Measurements from ENCODE around the gene CTTN. TPM values are rescaled to one million over a fixed set of nuclear protein-coding genes. Genes with fewer than 3 reads are reported as not detected.
A peak's percentile ranks its signal among the peaks of the same experiment; 100 is the strongest.

CTTN gene
- total RNA-seq, 4 donors from 2014 or later = 261 to 536 (median 402) TPM

DNA sequence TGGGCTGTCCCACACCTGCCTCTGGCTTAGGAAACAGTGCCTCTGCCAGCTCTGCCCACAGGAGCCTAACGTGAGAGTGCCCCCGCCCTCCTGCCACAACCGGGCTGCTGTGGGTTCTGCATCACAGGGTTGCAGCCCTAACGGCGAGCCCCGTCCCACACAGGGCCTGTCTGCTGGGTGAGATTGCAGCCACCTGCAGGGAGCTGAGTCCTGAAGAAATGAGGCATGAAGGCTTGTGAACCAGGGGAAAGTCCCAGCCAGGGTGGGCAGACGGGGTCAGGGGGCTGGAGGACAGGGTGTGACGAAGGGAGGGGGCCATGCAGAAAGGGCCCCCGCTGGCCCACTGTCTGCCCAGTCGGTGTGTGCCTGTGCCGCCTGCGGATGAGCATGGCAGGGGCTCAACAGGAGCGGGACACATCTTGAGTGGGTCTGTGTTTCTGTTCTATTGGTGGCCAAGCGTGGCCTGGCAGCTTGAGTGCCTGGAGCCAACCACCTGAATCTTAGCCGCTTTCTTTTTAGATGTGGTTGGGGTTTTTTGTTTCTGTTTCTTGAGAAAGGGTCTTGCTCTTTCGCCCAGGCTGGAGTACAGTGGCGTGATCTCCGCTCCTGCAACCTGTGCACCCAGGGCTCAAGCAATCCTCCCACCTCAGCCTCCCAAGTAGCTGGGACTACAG is 38.9 kb downstream of the CTTN start:
- Histone ChIP-seq H3K36me3 (peaks cover 0 to 47% (median 0%) of the 10 kb centered on the region in 3 donors), H3K27me3 (no peaks in the 10 kb centered on the region), H3K4me3 (no peak overlapping the region), H3K27ac (no peak overlapping the region), H3K9me3 (no peaks in the 10 kb centered on the region), H3K4me1 (no peaks in the 10 kb centered on the region)
- TF ChIP-seq POLR2A (IDR thresholded peaks at IDR 0.05) = no peak
- TF ChIP-seq, protein P1, sequence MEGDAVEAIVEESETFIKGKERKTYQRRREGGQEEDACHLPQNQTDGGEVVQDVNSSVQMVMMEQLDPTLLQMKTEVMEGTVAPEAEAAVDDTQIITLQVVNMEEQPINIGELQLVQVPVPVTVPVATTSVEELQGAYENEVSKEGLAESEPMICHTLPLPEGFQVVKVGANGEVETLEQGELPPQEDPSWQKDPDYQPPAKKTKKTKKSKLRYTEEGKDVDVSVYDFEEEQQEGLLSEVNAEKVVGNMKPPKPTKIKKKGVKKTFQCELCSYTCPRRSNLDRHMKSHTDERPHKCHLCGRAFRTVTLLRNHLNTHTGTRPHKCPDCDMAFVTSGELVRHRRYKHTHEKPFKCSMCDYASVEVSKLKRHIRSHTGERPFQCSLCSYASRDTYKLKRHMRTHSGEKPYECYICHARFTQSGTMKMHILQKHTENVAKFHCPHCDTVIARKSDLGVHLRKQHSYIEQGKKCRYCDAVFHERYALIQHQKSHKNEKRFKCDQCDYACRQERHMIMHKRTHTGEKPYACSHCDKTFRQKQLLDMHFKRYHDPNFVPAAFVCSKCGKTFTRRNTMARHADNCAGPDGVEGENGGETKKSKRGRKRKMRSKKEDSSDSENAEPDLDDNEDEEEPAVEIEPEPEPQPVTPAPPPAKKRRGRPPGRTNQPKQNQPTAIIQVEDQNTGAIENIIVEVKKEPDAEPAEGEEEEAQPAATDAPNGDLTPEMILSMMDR (IDR thresholded peaks at IDR 0.05) = no peak
- DNase-seq = no peak

- Histone ChIP-seq H3K27ac (no peak overlapping the region), H3K36me3 (peaks cover 0 to 21% (median 0%) of the 10 kb centered on the region in 3 donors), H3K4me3 (no peak overlapping the region), H3K4me1 (no peaks in the 10 kb centered on the region), H3K27me3 (no peaks in the 10 kb centered on the region), H3K9me3 (no peaks in the 10 kb centered on the region)
- DNase-seq = no peak
- TF ChIP-seq, protein P1 (IDR thresholded peaks at IDR 0.05) = peak in 2 of 6 experiments; percentile 23 to 24
- TF ChIP-seq POLR2A (IDR thresholded peaks at IDR 0.05) = no peak
These were observed 41.9 kb downstream of the CTTN start for GRCh38 chr11:70440206-70440605.

- no peaks in the 10 kb centered on the region for H3K36me3 ChIP-seq
- peaks cover 0 to 8% (median under 1%) of the 10 kb centered on the region in 4 donors for H3K9me3 ChIP-seq
- TF ChIP-seq, protein P1 (IDR thresholded peaks at IDR 0.05) = no peak
- no peak for TF ChIP-seq POLR2A (IDR thresholded peaks at IDR 0.05)
- H3K4me3 ChIP-seq = no peak overlapping the region
- no peak for DNase-seq
- no peaks in the 10 kb centered on the region for H3K4me1 ChIP-seq
- no peaks in the 10 kb centered on the region for H3K27me3 ChIP-seq
- H3K27ac ChIP-seq = no peak overlapping the region
These were observed 45.4 kb downstream of the CTTN start for GRCh38 chr11:70443773-70444030.

DNA sequence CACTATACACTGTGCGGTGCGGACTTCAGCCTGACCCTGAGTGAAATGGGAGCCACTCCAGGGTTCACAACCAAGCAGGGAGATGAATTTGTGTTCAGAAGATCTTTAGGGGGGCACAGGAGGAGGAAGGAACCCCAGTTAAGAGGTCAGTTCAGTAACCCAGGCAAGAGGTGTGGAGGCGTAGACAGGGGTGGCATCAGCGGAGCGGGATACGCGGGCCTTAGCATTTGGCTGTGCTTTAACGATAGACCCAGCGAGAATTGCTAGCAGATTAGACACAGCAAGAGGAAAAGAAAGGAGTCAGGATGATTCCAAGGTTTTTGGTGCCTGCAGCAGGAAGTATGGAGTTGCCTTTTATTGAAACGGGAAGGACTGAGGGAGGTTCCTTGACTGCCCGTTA is 46.8 kb downstream of the CTTN start:
- no peak overlapping the region for H3K4me3 ChIP-seq
- H3K27ac ChIP-seq = no peak overlapping the region
- DNase-seq = no peak
- H3K27me3 ChIP-seq = no peaks in the 10 kb centered on the region
- TF ChIP-seq, protein P1 (IDR thresholded peaks at IDR 0.05) = no peak
- no peak for TF ChIP-seq POLR2A (IDR thresholded peaks at IDR 0.05)
- no peaks in the 10 kb centered on the region for H3K4me1 ChIP-seq
- H3K9me3 ChIP-seq = peaks cover 0 to 16% (median 4%) of the 10 kb centered on the region in 4 donors
- no peaks in the 10 kb centered on the region for H3K36me3 ChIP-seq

- H3K4me3 ChIP-seq = no peak overlapping the region
- H3K27ac ChIP-seq = no peak overlapping the region
- H3K36me3 ChIP-seq = no peaks in the 10 kb centered on the region
- TF ChIP-seq POLR2A (IDR thresholded peaks at IDR 0.05) = no peak
- TF ChIP-seq, protein P1 (IDR thresholded peaks at IDR 0.05) = no peak
- peaks cover 0 to 16% (median 4%) of the 10 kb centered on the region in 4 donors for H3K9me3 ChIP-seq
- DNase-seq = no peak
- no peaks in the 10 kb centered on the region for H3K27me3 ChIP-seq
- no peaks in the 10 kb centered on the region for H3K4me1 ChIP-seq
These were observed 47.3 kb downstream of the CTTN start for GRCh38 chr11:70445605-70446004.

All from Peyer's patch (tissue), 4 donors.